H1 (cell line): ENCODE data around the gene HES7. TPM values are rescaled to one million over a fixed set of nuclear protein-coding genes. Genes with fewer than 3 reads are reported as not detected.

ENCODE experiments used
- CTCF ChIA-PET: fragments of 300-600 bp; sonication (Branson Sonifier 250); formaldehyde crosslinking; loops from one replicate; lab custom pipeline; 2021; ENCODE audit not compliant: partially characterized antibody; lab: Charles Lee
- POLR2A ChIA-PET: fragments of 300-600 bp; sonication (Branson Sonifier 250); formaldehyde crosslinking; loops from one replicate; lab custom pipeline; 2021; ENCODE audit warnings: inconsistent platforms; ENCODE audit not compliant: partially characterized antibody; lab: Charles Lee
- DNase-seq, 2 experiments: peaks; one replicate each; pipeline versions ENCODE4 v3.0.0 to v3.0.0-alpha.2; 2010 to 2022; ENCODE audit warnings: low spot score in 2 of 2, low read depth in 1 of 2, mixed read lengths in 1 of 2
- FAIRE-seq: peaks from 2 replicates; lab custom pipeline; 2011; peaks lifted over from hg19 to GRCh38; lab: Jason Lieb, UNC
- H2AFZ ChIP-seq: 2 replicates; pipeline ENCODE4 v1.8.1; 2012; ENCODE audit warnings: low read length, inconsistent platforms
- H2AK5ac ChIP-seq: 2 replicates; pipeline ENCODE4 v1.6.1; 2013; ENCODE audit warnings: low read depth, low read length
- H2BK120ac ChIP-seq: replicated peaks from 2 replicates; pipeline ENCODE3; 2013; ENCODE audit warnings: low read depth, low read length, inconsistent platforms
- H2BK12ac ChIP-seq: 2 replicates; pipeline ENCODE4 v1.6.1; 2013; ENCODE audit warnings: low read depth, low read length
- H2BK15ac ChIP-seq: 2 replicates; pipeline ENCODE4 v1.6.1; 2013; ENCODE audit warnings: low read length
- H2BK20ac ChIP-seq: 2 replicates; pipeline ENCODE4 v1.6.1; 2013; ENCODE audit warnings: low read length
- H2BK5ac ChIP-seq: 2 replicates; pipeline ENCODE4 v1.6.1; 2013; ENCODE audit warnings: low read depth, low read length
- H3K14ac ChIP-seq: 2 replicates; pipeline ENCODE4 v1.6.1; 2013; ENCODE audit warnings: inconsistent platforms; ENCODE audit not compliant: insufficient read length
- H3K18ac ChIP-seq: 2 replicates; pipeline ENCODE4 v1.6.1; 2013; ENCODE audit warnings: low read length; ENCODE audit errors: extremely low read depth
- H3K23ac ChIP-seq: 2 replicates; pipeline ENCODE4 v1.6.1; 2013; ENCODE audit warnings: inconsistent platforms; ENCODE audit not compliant: insufficient read length
- H3K23me2 ChIP-seq: 2 replicates; pipeline ENCODE4 v1.6.1; 2013; ENCODE audit warnings: low read depth, low read length
- H3K27ac ChIP-seq: 2 replicates; pipeline ENCODE4 v1.6.1; 2011; ENCODE audit warnings: low read depth, low read length, inconsistent platforms
- H3K27me3 ChIP-seq, 4 experiments: replicated peaks in 1 of 4; 1 replicate in 1 of 4; 2 replicates in 3 of 4; pipeline versions ENCODE4 v1.6.1 to v1.8.1; 2011 to 2013; ENCODE audit warnings: low read length in 3 of 4, mild to moderate bottlenecking in 3 of 4, inconsistent platforms in 2 of 4, mixed read lengths in 2 of 4, moderate library complexity in 1 of 4; ENCODE audit not compliant: control insufficient read depth in 3 of 4, insufficient read depth in 3 of 4; ENCODE audit errors: extremely low read depth in 1 of 4
- H3K36me3 ChIP-seq, 4 experiments: 2 replicates each; pipeline versions ENCODE4 v1.6.1 to v1.8.1; 2011 to 2013; ENCODE audit warnings: mild to moderate bottlenecking in 4 of 4, low read length in 3 of 4, moderate library complexity in 2 of 4, control low read depth in 1 of 4, inconsistent platforms in 1 of 4; ENCODE audit not compliant: insufficient read depth in 4 of 4, control insufficient read depth in 2 of 4
- H3K4ac ChIP-seq: replicated peaks from 2 replicates; pipeline ENCODE3; 2013; ENCODE audit warnings: low read length, low read depth, mixed read lengths, inconsistent platforms; ENCODE audit not compliant: insufficient read length
- H3K4me1 ChIP-seq, 4 experiments: replicated peaks in 1 of 4; 1 replicate in 1 of 4; 2 replicates in 3 of 4; pipeline versions ENCODE4 v1.6.1 to v1.8.1; 2011 to 2013; ENCODE audit warnings: low read length in 3 of 4, inconsistent platforms in 2 of 4, mixed read lengths in 1 of 4; ENCODE audit not compliant: insufficient read depth in 4 of 4, control insufficient read depth in 3 of 4
- H3K4me2 ChIP-seq, 2 experiments: 2 replicates each; pipeline versions ENCODE4 v1.6.1 to v1.8.1; 2011 to 2013; ENCODE audit warnings: low read depth in 2 of 2, low read length in 2 of 2, control low read depth in 1 of 2, inconsistent platforms in 1 of 2, mild to moderate bottlenecking in 1 of 2; ENCODE audit not compliant: insufficient read depth in 1 of 2
- H3K4me3 ChIP-seq, 4 experiments: fragments of 200-600, 300-600 bp in 1 of 4; sonication (generic), shearing (Covaris generic), sonication (Bioruptor Twin) in 1 of 4; 2 replicates each; pipeline versions ENCODE4 v1.5.1 to v1.8.1; 2011 to 2016; ENCODE audit warnings: low read length in 4 of 4, low read depth in 3 of 4, control low read depth in 2 of 4, inconsistent platforms in 2 of 4, mild to moderate bottlenecking in 2 of 4, mixed read lengths in 1 of 4, moderate library complexity in 1 of 4; ENCODE audit not compliant: insufficient read depth in 2 of 4; ENCODE audit errors: extremely low read depth in 1 of 4
- H3K56ac ChIP-seq: replicated peaks from 2 replicates; pipeline ENCODE3; 2013; ENCODE audit warnings: low read depth, mild to moderate bottlenecking, mixed read lengths, low read length, inconsistent platforms; ENCODE audit not compliant: insufficient read length
- H3K79me1 ChIP-seq: 2 replicates; pipeline ENCODE4 v1.6.1; 2013; ENCODE audit warnings: low read depth, low read length, control low read depth
- H3K79me2 ChIP-seq, 2 experiments: 2 replicates each; pipeline versions ENCODE4 v1.6.1 to v1.8.1; 2012 to 2013; ENCODE audit warnings: low read length in 2 of 2, mild to moderate bottlenecking in 2 of 2, inconsistent platforms in 1 of 2; ENCODE audit not compliant: insufficient read depth in 2 of 2, control insufficient read depth in 1 of 2
- H3K9ac ChIP-seq, 4 experiments: replicated peaks in 1 of 4; 1 replicate in 1 of 4; 2 replicates in 3 of 4; pipeline versions ENCODE4 v1.6.1 to v1.8.1; 2011 to 2013; ENCODE audit warnings: low read depth in 3 of 4, low read length in 3 of 4, control low read depth in 2 of 4, mild to moderate bottlenecking in 2 of 4, moderate library complexity in 2 of 4, inconsistent platforms in 1 of 4; ENCODE audit errors: extremely low read depth in 1 of 4
- H3K9me3 ChIP-seq, 2 experiments: 2 replicates each; pipeline versions ENCODE4 v1.6.1 to v1.8.1; 2012 to 2013; ENCODE audit warnings: mild to moderate bottlenecking in 2 of 2, moderate library complexity in 2 of 2, control low read depth in 1 of 2, inconsistent platforms in 1 of 2, low read depth in 1 of 2, low read length in 1 of 2, mixed read lengths in 1 of 2; ENCODE audit not compliant: insufficient read depth in 2 of 2
- H4K20me1 ChIP-seq, 2 experiments: replicated peaks in 1 of 2; 2 replicates each; pipeline versions ENCODE3 to v1.8.1; 2011 to 2013; ENCODE audit warnings: inconsistent platforms in 2 of 2, low read length in 2 of 2, mild to moderate bottlenecking in 1 of 2; ENCODE audit not compliant: insufficient read depth in 2 of 2, control insufficient read depth in 1 of 2
- H4K5ac ChIP-seq: 2 replicates; pipeline ENCODE4 v1.6.1; 2013; ENCODE audit warnings: low read length, low read depth, mixed read lengths, inconsistent platforms; ENCODE audit not compliant: insufficient read length
- H4K8ac ChIP-seq: 2 replicates; pipeline ENCODE4 v1.8.0; 2013; ENCODE audit warnings: mild to moderate bottlenecking, moderate library complexity, low read length, inconsistent platforms; ENCODE audit not compliant: insufficient read depth; ENCODE audit errors: extremely low read depth
- H4K91ac ChIP-seq: replicated peaks from 2 replicates; pipeline ENCODE3; 2013; ENCODE audit warnings: low read length, mixed read lengths, inconsistent platforms; ENCODE audit not compliant: insufficient read length
- EP300 ChIP-seq, 2 experiments: IDR thresholded peaks; 1 replicate in 1 of 2; 2 replicates in 1 of 2; pipeline ENCODE4 v1.6.1; 2011 to 2012; ENCODE audit warnings: low read depth in 2 of 2, low read length in 2 of 2, mild to moderate bottlenecking in 2 of 2, borderline replicate concordance in 1 of 2, inconsistent platforms in 1 of 2, moderate library complexity in 1 of 2
- RXRA ChIP-seq: IDR thresholded peaks from 2 replicates; pipeline ENCODE4 v1.6.1; 2011; ENCODE audit warnings: low read depth, mild to moderate bottlenecking, low read length, moderate library complexity; ENCODE audit not compliant: insufficient read depth
- SP4 ChIP-seq: IDR thresholded peaks from 2 replicates; pipeline ENCODE4 v1.6.1; 2012; ENCODE audit warnings: low read length, inconsistent platforms
- TAF1 ChIP-seq: IDR thresholded peaks from 2 replicates; pipeline ENCODE4 v1.6.1; 2011; ENCODE audit warnings: mild to moderate bottlenecking, low read depth, low read length
- WGBS, 2 experiments: shearing (Covaris generic) in 1 of 2; methylation state at CpG; one replicate each; pipeline versions ENCODE4 v1.1.6 to v1.1.7; 2013 to 2015; ENCODE audit warnings: low lambda C conversion rate in 2 of 2, mixed read lengths in 2 of 2, inconsistent platforms in 1 of 2, low coverage in 1 of 2, missing lambda C conversion rate in 1 of 2; ENCODE audit not compliant: insufficient replicate concordance in 2 of 2, insufficient coverage in 1 of 2, insufficient read length in 1 of 2; ENCODE audit errors: extremely low coverage in 1 of 2, missing lambda C conversion rate in 1 of 2; 5-methylcytosine and 5-hydroxymethylcytosine counted together
- polyA plus RNA-seq, 7 experiments: library from polyadenylated mRNA; depleted of rRNA in 3 of 7; stranded (reverse) in 5 of 7; unstranded in 2 of 7; fragments of >200 nt in 5 of 7; fragments of 200-250 nt in 2 of 7; gene quantifications; 1 replicate in 5 of 7; 2 replicates in 1 of 7; 4 replicates in 1 of 7; pipeline versions ENCODE4 v1.2.1 to v1.2.3, GENCODE V29; 2011 to 2013; ENCODE audit warnings: missing spikeins in 2 of 7, mixed read lengths in 2 of 7
- total RNA-seq: library from RNA; stranded (reverse); fragmentation: NEBNext Ultra II Directional; extraction: Animal tissue kit (Norgen Biotek cat#: 25700); gene quantifications from 2 replicates; pipeline ENCODE4 v1.2.1, GENCODE V29; 2021

HES7 gene
- total and polyA plus RNA-seq, 2 of the 8 experiments (the other 6 are each of a cell fraction or from before 2014, with no cell fraction given) = 0.20 to 0.32 TPM

DNA sequence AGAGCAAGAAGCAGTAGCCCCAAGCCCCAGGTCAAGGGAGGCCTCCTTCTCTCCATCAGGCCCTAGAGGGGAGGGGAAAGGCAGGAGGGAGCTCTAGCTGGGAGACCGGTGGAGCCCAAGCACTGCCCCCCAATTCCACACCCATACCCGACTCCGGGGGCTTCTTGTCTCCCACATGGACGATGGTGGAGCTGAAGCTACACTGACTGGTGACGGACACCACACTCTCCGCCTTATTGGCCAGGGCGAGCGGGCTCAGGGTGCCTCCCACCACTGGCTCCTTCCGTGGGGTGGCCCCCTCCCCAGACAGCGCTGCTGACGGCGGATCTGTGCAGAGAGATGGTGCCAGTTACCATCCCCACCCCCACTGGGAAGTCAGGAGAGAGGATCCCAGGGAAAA, 21.9 kb upstream of the HES7 start:
- Histone ChIP-seq H3K4me3 (no peak overlapping the region), H3K79me2 (peaks cover 0 to 5% of the 10 kb centered on the region in 2 experiments; a peak in 1 of 4 replicates), H3K4me1 (peaks cover 0 to 3% (median under 1%) of the 10 kb centered on the region in 4 experiments; a peak in 2 of 7 replicates), H4K91ac (no peak overlapping the region), H2BK12ac (no peak overlapping the region), H2BK15ac (no peak overlapping the region), H3K9ac (no peak overlapping the region), H3K36me3 (peaks cover 15 to 57% (median 42%) of the 10 kb centered on the region in 4 experiments), H4K8ac (no peak overlapping the region; the same call in 1 of the 2 replicates), H3K18ac (no peak overlapping the region), H4K5ac (no peak overlapping the region), H2BK5ac (no peak overlapping the region), H3K4ac (no peak overlapping the region), H3K79me1 (peaks cover 5% of the 10 kb centered on the region; the same call in 1 of the 2 replicates), H2BK20ac (no peak overlapping the region), H3K27ac (no peak overlapping the region), H2AK5ac (no peak overlapping the region), H2BK120ac (no peak overlapping the region), H3K23ac (no peak overlapping the region), H2AFZ (no peak overlapping the region), H3K9me3 (no peaks in the 10 kb centered on the region), H3K4me2 (no peak overlapping the region), H4K20me1 (peaks cover 2 to 29% of the 10 kb centered on the region in 2 experiments), H3K14ac (no peak overlapping the region), H3K27me3 (no peaks in the 10 kb centered on the region), H3K23me2 (no peaks in the 10 kb centered on the region), H3K56ac (no peak overlapping the region)
- ChIA-PET POLR2A (interaction anchor here (0.6 to 5.1 kb wide), 5 partner anchors 10 to 77 kb away, joined by 3 to 21 read pairs (median 4); partner anchors contain the start of gene TMEM107), CTCF (interaction anchor here (14.1 kb wide), 1 partner anchor 12 kb away, joined by 133 read pairs; the partner anchor contains the start of gene VAMP2)
- FAIRE-seq (no peak), DNase-seq (no peak)
- no peak for TF ChIP-seq EP300 (IDR thresholded peaks at IDR 0.05; ENCODE audit: borderline replicate concordance in 1 of 2, low read depth in 2 of 2, low read length in 2 of 2)
- no peak for TF ChIP-seq TAF1
- TF ChIP-seq RXRA = no peak
- no peak for TF ChIP-seq SP4
- WGBS, 2 experiments = 95% methylated on average over 11 of the region's 12 CpGs; no CpG with 5 or more reads in 1 of the 2 experiments
